Endothelial cell of umbilical vein (primary cell): ENCODE results near the gene GNE. TPM values are rescaled to one million over a fixed set of nuclear protein-coding genes. Genes with fewer than 3 reads are reported as not detected.

Experiments used
- BruUV-seq: library from RNA; stranded (reverse); fragments of 400-500 nt; replicated peaks from 2 replicates; lab custom pipeline; 2021; lab: Mats Ljungman, UMichigan
- CTCF ChIA-PET: fragments of 300-600, 350-600 bp; sonication (Branson Sonifier 250); formaldehyde crosslinking; loops from one replicate; lab custom pipeline; 2021; ENCODE audit warnings: antibody characterized with exemption, inconsistent platforms; lab: Charles Lee
- POLR2A ChIA-PET: fragments of 300-600, 350-600 bp; sonication (Branson Sonifier 250); formaldehyde crosslinking; loops from one replicate; lab custom pipeline; 2021; ENCODE audit warnings: antibody characterized with exemption, inconsistent platforms; lab: Charles Lee
- DNase-seq: peaks from one replicate; pipeline ENCODE4 v3.0.0-alpha.2; 2011; ENCODE audit warnings: low read depth, low spot score
- FAIRE-seq: peaks from 2 replicates; lab custom pipeline; 2011; peaks lifted over from hg19 to GRCh38; lab: Jason Lieb, UNC
- H2AFZ ChIP-seq: 2 replicates; pipeline ENCODE4 v1.6.0; 2012; ENCODE audit warnings: low read depth, low read length, control low read depth, inconsistent platforms
- H3K27ac ChIP-seq: 2 replicates; pipeline ENCODE4 v1.5.1; 2011; ENCODE audit warnings: low read depth, mild to moderate bottlenecking, control low read depth, low read length, moderate library complexity; ENCODE audit not compliant: insufficient read depth
- H3K27me3 ChIP-seq, 2 experiments: 2 replicates each; pipeline versions ENCODE4 v1.6.0 to v1.6.1; 2011; ENCODE audit warnings: low read length in 2 of 2, mixed read lengths in 1 of 2; ENCODE audit not compliant: control insufficient read depth in 2 of 2, insufficient read depth in 2 of 2
- H3K36me3 ChIP-seq, 2 experiments: 2 replicates in 1 of 2; 3 replicates in 1 of 2; pipeline ENCODE4 v1.5.1; 2011; ENCODE audit warnings: low read length in 2 of 2, mild to moderate bottlenecking in 1 of 2, moderate library complexity in 1 of 2; ENCODE audit not compliant: control insufficient read depth in 2 of 2, insufficient read depth in 2 of 2; ENCODE audit errors: extremely low read depth in 1 of 2
- H3K4me1 ChIP-seq: 3 replicates; pipeline ENCODE4 v1.5.1; 2011; ENCODE audit warnings: mild to moderate bottlenecking, low read length; ENCODE audit not compliant: control insufficient read depth, insufficient read depth; ENCODE audit errors: extremely low read depth
- H3K4me2 ChIP-seq: 2 replicates; pipeline ENCODE4 v1.6.1; 2011; ENCODE audit warnings: low read length, control low read depth, mixed read lengths; ENCODE audit not compliant: insufficient read depth
- H3K4me3 ChIP-seq, 3 experiments: fragments of 200-600 bp in 1 of 3; sonication (generic), shearing (Covaris generic) in 1 of 3; replicated peaks in 1 of 3; 2 replicates each; pipeline ENCODE4 v1.5.1; 2011 to 2016; ENCODE audit warnings: control low read depth in 3 of 3, low read length in 3 of 3, mild to moderate bottlenecking in 2 of 3, inconsistent platforms in 1 of 3, low read depth in 1 of 3, moderate library complexity in 1 of 3; ENCODE audit not compliant: insufficient read depth in 1 of 3
- H3K79me2 ChIP-seq: 2 replicates; pipeline ENCODE4 v1.6.0; 2012; ENCODE audit warnings: low read length, inconsistent platforms; ENCODE audit not compliant: control insufficient read depth, insufficient read depth
- H3K9ac ChIP-seq: replicated peaks from 2 replicates; pipeline ENCODE3; 2011; ENCODE audit warnings: low read length, control low read depth; ENCODE audit not compliant: insufficient read depth; ENCODE audit errors: extremely low read depth
- H3K9me1 ChIP-seq: replicated peaks from 3 replicates; pipeline ENCODE4 v1.6.0; 2011; ENCODE audit warnings: mild to moderate bottlenecking, low read length; ENCODE audit not compliant: control insufficient read depth, insufficient read depth; ENCODE audit errors: extremely low read depth
- H3K9me3 ChIP-seq: replicated peaks from 2 replicates; pipeline ENCODE4 v1.5.1; 2012; ENCODE audit warnings: low read length, inconsistent platforms; ENCODE audit not compliant: control insufficient read depth, insufficient read depth
- H4K20me1 ChIP-seq: replicated peaks from 2 replicates; pipeline ENCODE3; 2011; ENCODE audit warnings: mild to moderate bottlenecking, low read length; ENCODE audit not compliant: control insufficient read depth, insufficient read depth; ENCODE audit errors: extremely low read depth
- CTCF ChIP-seq, 2 donors: IDR thresholded peaks; 1 replicate in 1 of 2; 2 replicates in 1 of 2; pipeline ENCODE4 v1.5.1; 2011; ENCODE audit warnings: low read length in 2 of 2, mild to moderate bottlenecking in 2 of 2, moderate library complexity in 2 of 2, control low read depth in 1 of 2, inconsistent platforms in 1 of 2, low read depth in 1 of 2; ENCODE audit not compliant: insufficient read depth in 1 of 2; ENCODE audit errors: extremely low read depth in 1 of 2
- EZH2 ChIP-seq: IDR thresholded peaks from 2 replicates; pipeline ENCODE4 v1.6.1; 2012; ENCODE audit warnings: borderline replicate concordance, low read depth, mild to moderate bottlenecking, moderate library complexity, low read length, inconsistent platforms; ENCODE audit not compliant: severe bottlenecking
- FOS ChIP-seq: IDR thresholded peaks from 2 replicates; pipeline ENCODE4 v1.6.1; 2011; ENCODE audit warnings: mild to moderate bottlenecking, low read length, moderate library complexity, borderline replicate concordance; ENCODE audit not compliant: insufficient read depth
- GATA2 ChIP-seq: IDR thresholded peaks from 2 replicates; pipeline ENCODE4 v1.7.0; 2011; ENCODE audit warnings: low read depth, mild to moderate bottlenecking, moderate library complexity, mixed read lengths, low read length; ENCODE audit not compliant: insufficient read length, insufficient read depth
- JUN ChIP-seq: IDR thresholded peaks from 2 replicates; pipeline ENCODE4 v1.6.1; 2011; ENCODE audit warnings: borderline replicate concordance, low read depth; ENCODE audit not compliant: insufficient read length, insufficient read depth
- MAX ChIP-seq: IDR thresholded peaks from 2 replicates; pipeline ENCODE4 v1.6.1; 2011; ENCODE audit not compliant: insufficient read depth, insufficient read length
- MYC ChIP-seq: IDR thresholded peaks from one replicate; pipeline ENCODE4 v1.6.1; 2011; ENCODE audit warnings: mild to moderate bottlenecking, low read depth, low read length
- POLR2A ChIP-seq: IDR thresholded peaks from 2 replicates; pipeline ENCODE4 v1.6.1; 2012; ENCODE audit warnings: low read depth, mild to moderate bottlenecking, control low read depth, low read length
- POLR2AphosphoS5 ChIP-seq: IDR thresholded peaks from 2 replicates; pipeline ENCODE4 v1.6.1; 2012; ENCODE audit warnings: low read depth, mild to moderate bottlenecking, control low read depth, low read length, moderate library complexity; ENCODE audit not compliant: insufficient read depth
- dilution Hi-C: fragments of 300-500 bp; cut with MboI; formaldehyde crosslinking; loops from one replicate; pipeline ENCODE4 v1.15.0; 2019; ENCODE audit warnings: low sequenced_read_pairs; ENCODE audit not compliant: extremely low pct_ligation_motif_present
- intact Hi-C: fragments of 100-400 bp; cut with micrococcal nuclease; formaldehyde crosslinking; loops from one replicate; pipeline ENCODE4 v1.10.0; 2022
- polyA plus RNA-seq, 4 experiments: library from polyadenylated mRNA; depleted of rRNA in 3 of 4; stranded (reverse) in 3 of 4; unstranded in 1 of 4; fragments of >200 nt; gene quantifications; 2 replicates each; pipeline versions ENCODE4 v1.2.1 to v1.2.3, GENCODE V29; 2011 to 2012; ENCODE audit warnings: missing spikeins in 1 of 4
- total RNA-seq: library from RNA; stranded (reverse); gene quantifications from 2 replicates; pipeline ENCODE4 v1.2.3, GENCODE V29; 2021

GNE gene
- total and polyA plus RNA-seq, 2 donors (not counting 3 experiments of a cell fraction or from before 2014, with no cell fraction given) = 8.5 to 11.4 TPM

- no peaks in the 10 kb centered on the region for H4K20me1 ChIP-seq
- H3K4me3 ChIP-seq = peak overlapping the region; percentile 80 to 93 (median 90)
- POLR2A ChIA-PET = no interaction called here
These were observed 66.1 kb downstream of the GNE start for GRCh38 chr9:36192196-36192595.

More at GRCh38 chr9:36192196-36192595, 66.1 kb downstream of the GNE start:
- Histone ChIP-seq H3K79me2 (peaks cover 61% of the 10 kb centered on the region), H3K9me3 (no peaks in the 10 kb centered on the region), H3K4me2 (peak overlapping the region; percentile 89), H3K4me1 (peaks cover 31% of the 10 kb centered on the region), H3K9ac (peak overlapping the region; percentile 96), H3K27me3 (no peaks in the 10 kb centered on the region), H3K9me1 (no peaks in the 10 kb centered on the region), H2AFZ (no peak overlapping the region), H3K27ac (no peak overlapping the region), H3K36me3 (peaks cover 0 to 2% of the 10 kb centered on the region in 2 experiments)
- no peak for TF ChIP-seq EZH2
- TF ChIP-seq MYC = no peak
- no peak for TF ChIP-seq POLR2AphosphoS5
- no peak for TF ChIP-seq FOS
- no peak for TF ChIP-seq POLR2A
- no peak for TF ChIP-seq CTCF (IDR thresholded peaks at IDR 0.05; ENCODE audit: extremely low read depth in 1 of 2, insufficient read depth in 1 of 2, low read depth in 1 of 2, low read length in 2 of 2)
- TF ChIP-seq MAX = no peak
- TF ChIP-seq GATA2 = no peak
- TF ChIP-seq JUN = no peak
- dilution Hi-C loops (no loop called here), intact Hi-C loops (loop anchor here (5.0 kb wide), 1 partner anchor 135 kb away; no protein-coding TSS in a partner anchor)
- FAIRE-seq = peak; percentile 33
- BruUV-seq = no TSS peak
- peak; percentile 15 for DNase-seq
- CTCF ChIA-PET = interaction anchor here (1.1 to 4.3 kb wide), 5 partner anchors 9 to 136 kb away, joined by 3 to 23 read pairs (median 4); no protein-coding TSS in a partner anchor
